DMS153 (cell line): Measurements from ENCODE around the gene MAP1LC3B2.

Experiments used
- DNase-seq: peaks from one replicate; lab custom pipeline; 2025; lab: John Stamatoyannopoulos, UW

The MAP1LC3B2 gene

GRCh38 chr12:116538076-116538591, 21.0 kb upstream of the MAP1LC3B2 start:
- no peak for DNase-seq

GRCh38 chr12:116538682-116539305, 20.4 kb upstream of the MAP1LC3B2 start:
- no peak for DNase-seq

GRCh38 chr12:116539361-116539771, 19.8 kb upstream of the MAP1LC3B2 start:
- DNase-seq, result peak; percentile 76

GRCh38 chr12:116539905-116540482, 19.2 kb upstream of the MAP1LC3B2 start:
- peak; percentile 67 for DNase-seq

- DNase-seq, result no peak
These were observed 18.5 kb upstream of the MAP1LC3B2 start for GRCh38 chr12:116540622-116541152.

- DNase-seq, result no peak
These were observed 17.4 kb upstream of the MAP1LC3B2 start for GRCh38 chr12:116541547-116542344.

GRCh38 chr12:116542345-116542956, 16.7 kb upstream of the MAP1LC3B2 start:
- no peak for DNase-seq

- no peak for DNase-seq
These were observed 14.5 kb upstream of the MAP1LC3B2 start for GRCh38 chr12:116544656-116545055.

- no peak for DNase-seq
These were observed 14.0 kb upstream of the MAP1LC3B2 start for GRCh38 chr12:116545144-116545543.

GRCh38 chr12:116545936-116546335, 13.2 kb upstream of the MAP1LC3B2 start:
- DNase-seq, result no peak

GRCh38 chr12:116547955-116548501, 11.2 kb upstream of the MAP1LC3B2 start:
- no peak for DNase-seq

- DNase-seq, result no peak
These were observed 9.2 kb upstream of the MAP1LC3B2 start for GRCh38 chr12:116549993-116550392.

GRCh38 chr12:116551151-116551550, 8.0 kb upstream of the MAP1LC3B2 start:
- no peak for DNase-seq

GRCh38 chr12:116551619-116551951, 7.6 kb upstream of the MAP1LC3B2 start:
- DNase-seq, result no peak

GRCh38 chr12:116551952-116552772, 7.0 kb upstream of the MAP1LC3B2 start:
- no peak for DNase-seq

GRCh38 chr12:116552773-116553373, 6.3 kb upstream of the MAP1LC3B2 start:
- DNase-seq, result no peak

GRCh38 chr12:116556356-116556952, 2.7 kb upstream of the MAP1LC3B2 start:
- no peak for DNase-seq

- DNase-seq, result no peak
These were observed 2.0 kb upstream of the MAP1LC3B2 start for GRCh38 chr12:116556964-116557698.

- no peak for DNase-seq
These were observed 660 bp upstream of the MAP1LC3B2 start for GRCh38 chr12:116558280-116559161.
